BJ (cell line): ENCODE data around the gene LCE7A. TPM values are rescaled to one million over a fixed set of nuclear protein-coding genes. Genes with fewer than 3 reads are reported as not detected.

Source experiments
- CTCF ChIA-PET: fragments of 350-600 bp; formaldehyde crosslinking; extraction: SDS; loops from one replicate; lab custom pipeline; 2021; ENCODE audit warnings: antibody characterized with exemption, inconsistent platforms; lab: Yijun Ruan, JAX
- POLR2A ChIA-PET: fragments of 300-600 bp; sonication (Branson Sonifier 250); formaldehyde crosslinking; extraction: SDS; loops from one replicate; lab custom pipeline; 2021; ENCODE audit warnings: antibody characterized with exemption; lab: Charles Lee
- DNase-seq: peaks from one replicate; pipeline ENCODE4 v3.0.0-alpha.2; 2011; ENCODE audit warnings: low read depth
- H3K27me3 ChIP-seq: 2 replicates; pipeline ENCODE4 v1.6.0; 2011; ENCODE audit warnings: low read length; ENCODE audit not compliant: control insufficient read depth, insufficient read depth
- H3K36me3 ChIP-seq: 2 replicates; pipeline ENCODE4 v1.5.1; 2011; ENCODE audit warnings: low read length; ENCODE audit not compliant: control insufficient read depth, insufficient read depth
- H3K4me3 ChIP-seq: 2 replicates; pipeline ENCODE4 v1.5.1; 2011; ENCODE audit warnings: low read depth, mild to moderate bottlenecking, control low read depth, low read length
- polyA plus RNA-seq: library from polyadenylated mRNA; depleted of rRNA; stranded (reverse); fragments of >200 nt; gene quantifications from 2 replicates; pipeline ENCODE4 v1.2.3, GENCODE V29; 2011
- TF ChIP-seq, protein P1 (sequence below): IDR thresholded peaks from 2 replicates; pipeline ENCODE4 v1.5.1; 2011; ENCODE audit warnings: low read depth, mild to moderate bottlenecking, control low read depth, inconsistent platforms, low read length, moderate library complexity; ENCODE audit not compliant: insufficient read depth

Gene LCE7A
- polyA plus RNA-seq, 1 experiment: not detected

GRCh38 chr1:152824964-152825363 is 34.8 kb upstream of the LCE7A start:
- H3K36me3 ChIP-seq: no peaks in the 10 kb centered on the region
- H3K27me3 ChIP-seq: no peaks in the 10 kb centered on the region
- DNase-seq: no peak
- TF ChIP-seq, protein P1, sequence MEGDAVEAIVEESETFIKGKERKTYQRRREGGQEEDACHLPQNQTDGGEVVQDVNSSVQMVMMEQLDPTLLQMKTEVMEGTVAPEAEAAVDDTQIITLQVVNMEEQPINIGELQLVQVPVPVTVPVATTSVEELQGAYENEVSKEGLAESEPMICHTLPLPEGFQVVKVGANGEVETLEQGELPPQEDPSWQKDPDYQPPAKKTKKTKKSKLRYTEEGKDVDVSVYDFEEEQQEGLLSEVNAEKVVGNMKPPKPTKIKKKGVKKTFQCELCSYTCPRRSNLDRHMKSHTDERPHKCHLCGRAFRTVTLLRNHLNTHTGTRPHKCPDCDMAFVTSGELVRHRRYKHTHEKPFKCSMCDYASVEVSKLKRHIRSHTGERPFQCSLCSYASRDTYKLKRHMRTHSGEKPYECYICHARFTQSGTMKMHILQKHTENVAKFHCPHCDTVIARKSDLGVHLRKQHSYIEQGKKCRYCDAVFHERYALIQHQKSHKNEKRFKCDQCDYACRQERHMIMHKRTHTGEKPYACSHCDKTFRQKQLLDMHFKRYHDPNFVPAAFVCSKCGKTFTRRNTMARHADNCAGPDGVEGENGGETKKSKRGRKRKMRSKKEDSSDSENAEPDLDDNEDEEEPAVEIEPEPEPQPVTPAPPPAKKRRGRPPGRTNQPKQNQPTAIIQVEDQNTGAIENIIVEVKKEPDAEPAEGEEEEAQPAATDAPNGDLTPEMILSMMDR: no peak
- POLR2A ChIA-PET: no interaction called here
- H3K4me3 ChIP-seq: no peak overlapping the region
- CTCF ChIA-PET: interaction anchor here (1.6 kb wide), 1 partner anchor 45 kb away, joined by 4 read pairs; no protein-coding TSS in a partner anchor

GRCh38 chr1:152827173-152827572 is 32.6 kb upstream of the LCE7A start, which contains the start of gene LCE1A:
TSS of gene LCE1A (plus strand) at chr1:152827473. CDS start at chr1:152827473, 0 bp downstream.
- Histone ChIP-seq H3K27me3 (no peaks in the 10 kb centered on the region), H3K36me3 (no peaks in the 10 kb centered on the region), H3K4me3 (no peak within 1 kb of the TSS)
- TF ChIP-seq, protein P1: no peak
- ChIA-PET POLR2A (no interaction called here), CTCF (no interaction called here)
- DNase-seq: no peak

DNA sequence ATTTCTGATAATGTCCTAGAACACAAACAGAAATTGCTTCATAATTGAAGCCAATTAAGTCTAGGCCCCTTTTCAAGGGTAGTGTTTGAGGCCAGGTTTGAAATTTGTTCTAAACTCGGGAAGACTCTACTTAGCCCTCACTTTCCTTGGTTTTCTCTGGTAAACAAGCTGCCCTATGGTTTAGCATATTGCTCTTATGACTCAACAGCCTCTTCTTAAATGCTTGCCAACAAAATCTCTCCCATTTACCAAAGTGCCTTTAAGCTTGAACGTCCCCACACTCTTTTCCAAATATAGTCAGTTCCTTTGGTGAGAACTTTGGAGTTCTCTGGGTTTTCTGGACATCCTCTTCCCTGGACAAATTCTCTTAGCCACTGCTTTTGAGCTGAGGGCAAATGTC is 22.9 kb upstream of the LCE7A start:
- CTCF ChIA-PET: interaction anchor here (0.7 kb wide), 1 partner anchor 182 kb away, joined by 3 read pairs; no protein-coding TSS in a partner anchor
- POLR2A ChIA-PET: no interaction called here
- no peak overlapping the region for H3K4me3 ChIP-seq
- no peak for DNase-seq
- TF ChIP-seq, protein P1: no peak
- H3K36me3 ChIP-seq: no peaks in the 10 kb centered on the region
- no peaks in the 10 kb centered on the region for H3K27me3 ChIP-seq

- no peaks in the 10 kb centered on the region for H3K36me3 ChIP-seq
- no peak for DNase-seq
- TF ChIP-seq, protein P1: no peak
- ChIA-PET CTCF (interaction anchor here (2.3 kb wide), 1 partner anchor 84 kb away, joined by 7 read pairs; no protein-coding TSS in a partner anchor), POLR2A (no interaction called here)
- H3K4me3 ChIP-seq: no peak within 1 kb of the TSS
- no peaks in the 10 kb centered on the region for H3K27me3 ChIP-seq
Observed at GRCh38 chr1:152842556-152842955, 17.2 kb upstream of the LCE7A start, which contains the start of gene LCE6A. TSS of gene LCE6A (plus strand) at chr1:152842856. CDS start at chr1:152843521, 665 bp downstream.

GRCh38 chr1:152855661-152856060 is 4.1 kb upstream of the LCE7A start:
- POLR2A ChIA-PET: no interaction called here
- CTCF ChIA-PET: interaction anchor here (1.7 to 6.2 kb wide), 2 partner anchors 16 to 70 kb away, joined by 5 to 39 read pairs; no protein-coding TSS in a partner anchor
- H3K27me3 ChIP-seq: no peaks in the 10 kb centered on the region
- no peak overlapping the region for H3K4me3 ChIP-seq
- no peak for DNase-seq
- H3K36me3 ChIP-seq: no peaks in the 10 kb centered on the region
- TF ChIP-seq, protein P1: no peak
